ENCODE measurements around the gene CTNNAL1. TPM values are rescaled to one million over a fixed set of nuclear protein-coding genes. Genes with fewer than 3 reads are reported as not detected.
A peak's percentile ranks its signal among the peaks of the same experiment; 100 is the strongest.
"Not testable (repeated sequence)": the region's sequence is repeated elsewhere in the genome, so short reads cannot be mapped to it uniquely, and the experiment has no call there.

The CTNNAL1 gene, protein sequence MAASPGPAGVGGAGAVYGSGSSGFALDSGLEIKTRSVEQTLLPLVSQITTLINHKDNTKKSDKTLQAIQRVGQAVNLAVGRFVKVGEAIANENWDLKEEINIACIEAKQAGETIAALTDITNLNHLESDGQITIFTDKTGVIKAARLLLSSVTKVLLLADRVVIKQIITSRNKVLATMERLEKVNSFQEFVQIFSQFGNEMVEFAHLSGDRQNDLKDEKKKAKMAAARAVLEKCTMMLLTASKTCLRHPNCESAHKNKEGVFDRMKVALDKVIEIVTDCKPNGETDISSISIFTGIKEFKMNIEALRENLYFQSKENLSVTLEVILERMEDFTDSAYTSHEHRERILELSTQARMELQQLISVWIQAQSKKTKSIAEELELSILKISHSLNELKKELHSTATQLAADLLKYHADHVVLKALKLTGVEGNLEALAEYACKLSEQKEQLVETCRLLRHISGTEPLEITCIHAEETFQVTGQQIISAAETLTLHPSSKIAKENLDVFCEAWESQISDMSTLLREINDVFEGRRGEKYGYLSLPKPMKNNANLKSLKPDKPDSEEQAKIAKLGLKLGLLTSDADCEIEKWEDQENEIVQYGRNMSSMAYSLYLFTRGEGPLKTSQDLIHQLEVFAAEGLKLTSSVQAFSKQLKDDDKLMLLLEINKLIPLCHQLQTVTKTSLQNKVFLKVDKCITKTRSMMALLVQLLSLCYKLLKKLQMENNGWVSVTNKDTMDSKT
- total RNA-seq: 44.9 and 50.6 TPM in 2 replicates

DNA sequence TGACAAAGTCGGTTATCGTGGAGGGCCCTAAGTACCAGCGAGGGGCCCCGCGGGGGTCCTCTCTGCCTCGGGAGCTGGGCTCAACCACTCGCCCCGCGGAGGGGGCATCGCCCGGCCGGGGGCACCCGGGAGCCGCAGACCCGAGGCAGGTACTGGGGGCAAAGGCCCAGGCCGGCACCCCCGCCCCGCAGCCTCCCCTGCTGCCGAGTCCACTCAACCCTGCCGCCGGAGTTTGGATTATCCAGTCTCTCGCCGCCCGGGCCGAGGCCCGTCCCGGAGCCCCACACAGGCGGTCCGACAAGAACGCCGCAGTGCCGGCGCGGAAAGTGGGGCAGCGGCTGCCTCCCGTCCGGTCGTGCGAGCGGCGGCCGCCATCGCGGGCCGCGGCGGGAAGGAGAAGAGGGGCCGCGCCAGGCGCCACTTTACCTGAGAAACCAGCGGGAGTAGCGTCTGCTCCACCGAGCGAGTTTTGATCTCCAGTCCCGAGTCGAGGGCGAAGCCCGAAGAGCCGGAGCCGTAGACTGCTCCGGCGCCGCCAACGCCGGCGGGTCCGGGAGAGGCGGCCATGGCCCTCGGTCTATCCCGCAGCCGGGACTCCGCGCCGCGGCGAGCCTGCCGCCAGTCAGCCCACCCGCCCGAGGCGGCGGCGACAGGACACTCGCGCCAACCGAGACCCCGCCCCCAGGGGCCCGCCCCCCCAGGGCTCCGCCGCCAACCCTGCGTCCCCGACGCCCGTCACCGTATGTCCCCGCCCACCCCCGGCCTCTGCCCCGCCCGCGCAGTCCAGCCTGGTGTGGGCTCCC lies at the start of gene CTNNAL1:
Gene CTNNAL1, minus strand, starts transcription at position 624 of the 803 bp plus-strand sequence. Its CDS starts 57 bp downstream, at position 567.
- no peak for DNase-seq (ENCODE audit: extremely low read depth, low read depth, low spot score)

DNA sequence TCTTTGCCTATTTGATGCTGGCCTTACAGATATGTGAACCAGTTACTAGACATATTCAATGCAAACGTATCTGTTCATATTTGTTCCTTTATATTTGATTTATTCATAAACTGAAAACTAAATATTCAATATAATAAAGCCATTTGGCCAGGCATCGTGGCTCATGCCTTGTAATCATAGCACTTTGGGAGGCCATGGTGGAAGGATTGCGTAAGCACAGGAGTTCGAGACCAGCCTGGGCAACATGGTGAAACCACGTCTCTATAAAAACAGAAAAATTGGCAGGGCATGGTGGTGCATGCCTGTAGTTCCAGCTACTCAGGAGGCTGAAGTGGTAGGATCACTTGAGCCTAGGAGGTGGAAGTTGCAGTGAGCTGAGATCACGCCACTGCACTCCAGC lies 49.2 kb upstream of the CTNNAL1 start:
- no peak for DNase-seq (ENCODE audit: extremely low read depth, low read depth, low spot score)

DNA sequence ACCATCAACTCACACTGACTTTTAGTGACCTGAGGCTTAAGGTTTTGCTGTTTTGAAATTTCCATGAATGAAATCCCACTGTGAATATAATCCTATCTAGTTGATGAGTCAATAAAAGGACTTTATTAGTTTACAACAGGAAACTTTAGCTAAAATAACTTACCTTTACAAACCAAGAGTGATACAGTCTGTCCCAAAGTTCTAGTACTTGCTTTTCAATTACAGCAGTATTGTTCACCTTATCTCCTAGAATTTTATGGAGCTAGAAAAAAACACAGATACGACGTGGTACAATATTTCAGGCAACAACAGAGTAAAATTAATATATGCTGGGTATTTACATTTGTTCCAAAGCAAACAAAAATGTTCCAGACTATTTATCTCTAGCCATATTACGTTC lies 46.9 kb upstream of the CTNNAL1 start:
- no peak for DNase-seq (ENCODE audit: extremely low read depth, low read depth, low spot score)

DNA sequence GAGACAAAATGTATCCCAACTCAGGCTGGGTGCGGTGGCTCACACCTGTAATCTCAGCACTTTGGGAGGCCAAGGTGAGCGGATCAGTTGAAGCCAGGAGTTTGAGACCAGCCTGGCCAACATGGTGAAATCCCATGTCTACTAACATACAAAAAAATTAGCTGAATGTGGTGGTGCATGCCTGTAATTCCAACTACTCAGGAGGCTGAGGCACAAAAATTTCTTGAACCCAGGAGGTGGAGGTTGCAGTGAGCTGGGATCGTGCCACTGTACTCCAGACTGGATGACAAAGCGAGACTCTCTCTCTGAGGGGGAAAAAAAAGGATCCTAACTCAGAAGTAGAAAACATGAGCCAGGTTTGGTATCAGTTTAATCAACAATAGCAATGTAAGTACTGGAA lies 39.8 kb upstream of the CTNNAL1 start:
- not testable (repeated sequence) for DNase-seq (ENCODE audit: extremely low read depth, low read depth, low spot score)

DNA sequence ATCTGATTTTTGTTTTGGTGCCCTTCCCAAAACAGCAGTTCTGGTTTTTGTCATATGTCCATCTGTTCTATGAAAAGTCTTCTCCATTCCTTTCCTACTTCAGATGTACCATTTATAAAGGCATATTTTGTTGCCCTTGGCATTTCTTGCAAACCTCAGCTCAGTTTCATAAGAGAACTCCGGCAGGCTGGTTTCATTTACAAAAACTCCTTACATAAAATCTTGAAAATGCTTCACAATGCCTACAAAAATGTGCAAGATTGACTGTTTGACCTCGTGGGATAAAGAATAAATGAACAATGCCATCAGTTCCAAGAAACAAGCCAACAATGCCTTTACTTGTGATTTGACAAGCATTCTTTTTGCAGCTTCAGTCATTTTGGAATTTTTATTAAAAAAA lies 39.1 kb upstream of the CTNNAL1 start:
- DNase-seq (ENCODE audit: extremely low read depth, low read depth, low spot score): no peak

DNA sequence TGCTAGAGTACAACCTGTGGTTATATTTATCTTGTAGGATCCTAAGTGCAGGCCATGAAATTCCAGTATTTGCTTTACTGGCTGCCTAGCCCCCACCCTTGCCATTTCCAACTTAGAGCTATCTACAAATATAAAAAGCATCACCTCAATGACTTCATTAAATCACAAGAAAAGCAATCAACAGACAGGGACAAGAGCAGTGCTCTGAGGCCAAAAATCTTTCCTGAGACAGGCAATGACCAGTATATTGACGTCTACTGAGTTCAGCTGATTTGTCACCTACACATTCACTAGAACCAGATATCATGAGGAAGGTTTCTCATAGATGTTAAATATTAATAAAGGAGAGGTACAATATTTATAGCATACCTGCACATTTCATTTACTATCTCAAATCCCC lies 38.4 kb upstream of the CTNNAL1 start:
- no peak for DNase-seq (ENCODE audit: extremely low read depth, low read depth, low spot score)

DNA sequence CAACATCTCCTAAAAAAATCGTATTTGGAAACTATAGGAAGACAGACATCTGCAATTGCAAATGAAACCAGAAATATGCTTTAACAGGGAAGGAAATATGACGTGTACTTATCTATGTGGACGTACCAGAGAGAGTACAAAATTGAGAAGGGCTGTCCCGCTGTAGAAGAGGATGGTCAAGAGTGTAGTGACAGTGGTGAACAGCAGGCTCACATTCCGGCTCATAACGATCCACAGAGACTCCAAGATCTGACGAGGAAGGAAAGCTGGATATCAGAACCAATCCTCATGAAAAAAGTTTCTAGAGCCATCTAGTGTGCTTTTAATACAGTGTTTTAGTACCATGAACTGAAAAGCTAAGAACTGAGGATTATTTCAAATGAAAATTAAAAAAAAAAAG lies 37.1 kb upstream of the CTNNAL1 start:
- DNase-seq (ENCODE audit: extremely low read depth, low read depth, low spot score): no peak

DNA sequence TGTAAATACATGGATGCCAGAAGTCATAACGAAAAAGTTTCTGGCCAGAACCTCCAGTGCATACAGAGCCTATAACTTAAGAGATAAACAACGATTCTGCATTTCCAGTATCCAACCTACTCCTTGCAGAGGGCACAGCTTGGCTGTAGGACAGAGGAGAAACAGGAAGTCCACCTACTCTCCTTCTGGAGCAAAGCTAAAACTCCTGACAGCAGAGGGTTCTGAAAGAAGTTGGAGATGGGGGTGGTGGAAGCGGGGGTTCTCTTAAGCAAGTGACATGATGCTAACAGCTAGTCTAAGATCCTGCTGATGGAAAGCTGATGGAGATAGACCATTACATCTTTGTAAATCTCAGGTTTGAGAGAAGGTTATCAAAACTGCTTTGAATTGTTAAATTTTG lies 35.5 kb upstream of the CTNNAL1 start:
- no peak for DNase-seq (ENCODE audit: extremely low read depth, low read depth, low spot score)

DNA sequence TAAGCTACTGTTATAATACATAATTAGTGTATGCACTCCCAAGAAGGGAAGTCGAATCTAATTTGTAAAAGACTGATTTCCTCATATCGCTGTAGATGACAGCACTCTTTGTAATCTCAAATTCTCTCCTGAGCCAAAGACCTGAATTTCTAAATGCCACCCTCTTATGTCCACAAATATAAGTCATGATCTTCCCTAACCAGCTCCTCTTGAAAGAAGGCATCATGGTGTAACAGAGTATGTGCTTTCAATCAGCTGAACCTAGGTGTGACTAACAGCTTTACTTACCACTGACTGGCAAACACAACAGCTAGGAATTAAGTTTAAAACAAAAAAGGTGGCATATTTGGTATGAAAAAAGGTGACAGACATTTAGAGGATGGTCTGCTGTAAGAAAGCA lies 34.0 kb upstream of the CTNNAL1 start:
- no peak for DNase-seq (ENCODE audit: extremely low read depth, low read depth, low spot score)

DNA sequence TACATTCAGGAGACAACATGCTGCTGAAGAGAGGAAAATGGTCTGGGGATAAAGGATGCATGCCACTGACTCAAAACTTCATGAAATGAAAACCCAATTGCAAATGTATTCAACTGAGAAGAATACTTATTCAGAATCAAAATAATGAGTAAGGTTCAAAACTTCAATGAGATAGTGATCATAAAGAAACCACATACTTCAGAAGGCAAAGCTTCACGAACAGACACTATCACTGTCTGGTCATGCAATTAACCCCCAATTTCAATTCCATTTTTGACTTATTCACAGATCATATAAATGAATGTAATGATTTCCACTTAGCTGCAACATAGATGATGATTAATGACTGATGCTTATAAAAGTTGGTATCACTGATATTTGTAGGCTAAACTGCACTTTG lies 33.0 kb upstream of the CTNNAL1 start:
- DNase-seq (ENCODE audit: extremely low read depth, low read depth, low spot score): no peak

DNA sequence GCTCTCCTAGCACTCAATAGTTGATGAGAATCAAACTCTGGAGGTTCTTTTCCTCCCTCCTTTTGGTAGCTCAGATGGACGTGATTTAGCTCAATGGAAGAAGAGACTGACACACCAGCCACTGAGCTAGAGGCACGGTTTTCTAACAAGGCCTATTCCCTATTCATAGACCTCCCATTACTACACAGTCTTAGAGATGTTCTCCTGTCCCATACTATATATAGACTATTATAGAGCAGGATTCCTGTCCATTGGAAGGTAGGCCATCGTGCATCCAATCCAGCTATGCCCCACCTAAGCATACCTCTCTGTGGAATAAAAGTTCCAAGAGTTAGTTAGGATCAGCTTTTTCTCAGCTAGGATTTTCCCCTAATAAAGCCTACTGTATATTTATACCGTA lies 30.3 kb upstream of the CTNNAL1 start:
- no peak for DNase-seq (ENCODE audit: extremely low read depth, low read depth, low spot score)

DNA sequence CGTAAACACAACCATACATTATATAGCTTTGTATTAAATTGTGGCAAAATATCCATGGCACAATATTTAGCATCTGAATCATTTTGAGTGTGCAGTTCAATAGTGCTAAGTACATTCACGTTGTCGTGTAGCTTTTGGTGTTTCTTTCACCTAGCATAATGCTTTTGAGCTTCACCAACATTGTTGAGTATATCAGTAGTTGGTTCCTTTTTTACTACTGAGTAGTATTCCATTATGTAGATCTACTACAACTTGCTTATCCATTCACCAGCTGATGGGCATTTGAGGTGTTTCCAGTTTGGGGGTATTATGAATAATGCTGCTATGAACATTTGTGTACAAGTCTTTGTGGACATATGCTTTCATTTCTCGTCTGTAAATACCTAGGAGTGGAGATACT lies 27.3 kb upstream of the CTNNAL1 start:
- no peak for DNase-seq (ENCODE audit: extremely low read depth, low read depth, low spot score)

DNA sequence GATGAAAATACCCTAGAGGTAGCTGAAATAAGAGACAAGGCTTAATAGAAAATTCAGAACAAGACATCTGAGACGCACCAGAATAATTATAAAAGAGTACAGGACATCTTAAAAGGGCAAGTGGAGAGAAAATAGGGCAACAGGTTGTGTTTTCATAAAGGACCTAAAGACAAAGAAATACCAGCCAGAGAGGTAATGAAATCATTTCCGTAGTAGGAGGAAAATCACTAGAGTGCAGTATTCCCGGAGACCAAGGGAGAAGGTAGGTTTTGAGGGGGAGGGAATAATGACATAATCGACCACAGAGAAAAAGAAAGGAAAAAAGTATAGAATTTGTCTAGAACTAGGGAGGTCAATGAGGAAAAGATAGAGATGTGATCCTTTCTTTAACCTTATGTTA lies 26.2 kb upstream of the CTNNAL1 start:
- no peak for DNase-seq (ENCODE audit: extremely low read depth, low read depth, low spot score)

DNA sequence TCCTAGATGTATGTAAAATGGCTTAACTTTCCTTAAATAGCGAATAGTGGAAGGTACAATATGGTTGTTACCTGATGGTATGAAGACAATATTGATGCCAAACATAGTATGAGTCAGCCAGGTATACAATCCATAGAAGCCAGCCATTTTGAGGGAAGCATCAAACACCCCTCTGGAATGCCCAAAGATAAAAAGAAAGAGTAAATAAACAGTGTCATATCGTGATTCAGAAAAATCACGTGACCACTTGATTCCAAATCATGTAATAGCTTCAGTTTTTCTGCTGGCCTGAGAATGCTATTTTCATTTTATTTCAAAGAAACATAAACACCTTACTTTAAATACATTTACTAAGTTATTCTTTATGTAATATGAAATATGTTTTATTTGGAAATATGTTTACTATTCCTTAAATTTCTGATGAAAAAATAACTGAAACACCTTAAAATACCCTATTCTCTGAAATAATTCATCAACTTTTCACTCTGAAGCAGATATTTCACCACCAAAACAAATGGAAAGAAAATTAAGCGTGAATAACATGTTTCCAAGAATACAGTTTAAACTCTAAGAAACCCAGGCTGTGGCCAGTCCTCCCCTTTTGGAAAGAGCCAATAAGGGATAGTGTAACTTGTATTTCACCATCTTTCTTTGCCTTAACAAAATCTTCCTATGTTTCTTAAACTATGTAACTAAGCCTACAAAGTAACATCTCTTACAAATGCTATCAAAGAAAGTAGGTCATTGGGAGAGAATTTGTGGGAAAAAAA lies 24.8 kb upstream of the CTNNAL1 start:
- no peak for DNase-seq (ENCODE audit: extremely low read depth, low read depth, low spot score)

DNA sequence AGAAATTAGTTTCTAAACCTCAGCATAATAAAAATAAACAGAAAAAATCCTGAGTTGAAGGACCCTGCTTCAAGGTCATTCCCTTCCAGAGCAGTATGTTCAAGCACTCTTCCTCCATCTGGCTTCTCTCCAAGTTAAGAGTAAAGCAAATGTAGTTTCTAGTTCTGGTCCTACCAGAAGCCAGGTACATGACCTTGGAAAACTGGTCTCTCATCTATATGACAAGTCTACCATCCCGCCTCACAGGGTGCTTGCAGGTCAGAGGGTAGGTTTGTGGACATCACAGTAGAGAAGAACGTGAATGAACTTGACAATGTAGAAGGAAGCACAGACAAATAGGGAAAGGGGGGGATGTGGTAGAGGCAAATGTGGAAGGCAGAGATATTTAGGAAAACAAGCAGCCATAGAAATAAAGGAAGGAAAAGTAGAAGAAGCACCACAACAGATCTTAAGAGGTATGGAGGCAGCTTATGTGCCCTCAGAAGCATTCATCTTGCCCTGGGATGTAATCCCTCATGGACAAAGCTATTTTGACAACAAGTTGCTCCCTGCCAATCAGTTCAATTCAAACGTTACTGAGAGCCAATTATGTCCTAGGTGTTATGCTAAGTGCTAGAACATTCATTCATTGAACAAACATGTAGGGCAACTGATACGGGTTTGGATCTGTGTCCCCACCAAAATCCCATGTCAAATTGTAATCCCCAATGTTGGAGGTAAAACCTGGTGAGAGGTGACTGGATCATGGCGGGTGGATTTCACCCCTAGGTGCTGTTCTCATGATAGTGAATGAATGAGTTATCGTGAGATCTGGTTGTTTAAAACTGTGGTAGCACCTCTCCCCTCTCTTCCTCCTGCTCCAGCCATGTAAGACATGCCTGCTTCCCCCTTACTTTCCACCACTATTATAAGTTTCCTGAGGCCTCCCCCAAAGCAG lies 23.7 kb upstream of the CTNNAL1 start:
- no peak for DNase-seq (ENCODE audit: extremely low read depth, low read depth, low spot score)

DNA sequence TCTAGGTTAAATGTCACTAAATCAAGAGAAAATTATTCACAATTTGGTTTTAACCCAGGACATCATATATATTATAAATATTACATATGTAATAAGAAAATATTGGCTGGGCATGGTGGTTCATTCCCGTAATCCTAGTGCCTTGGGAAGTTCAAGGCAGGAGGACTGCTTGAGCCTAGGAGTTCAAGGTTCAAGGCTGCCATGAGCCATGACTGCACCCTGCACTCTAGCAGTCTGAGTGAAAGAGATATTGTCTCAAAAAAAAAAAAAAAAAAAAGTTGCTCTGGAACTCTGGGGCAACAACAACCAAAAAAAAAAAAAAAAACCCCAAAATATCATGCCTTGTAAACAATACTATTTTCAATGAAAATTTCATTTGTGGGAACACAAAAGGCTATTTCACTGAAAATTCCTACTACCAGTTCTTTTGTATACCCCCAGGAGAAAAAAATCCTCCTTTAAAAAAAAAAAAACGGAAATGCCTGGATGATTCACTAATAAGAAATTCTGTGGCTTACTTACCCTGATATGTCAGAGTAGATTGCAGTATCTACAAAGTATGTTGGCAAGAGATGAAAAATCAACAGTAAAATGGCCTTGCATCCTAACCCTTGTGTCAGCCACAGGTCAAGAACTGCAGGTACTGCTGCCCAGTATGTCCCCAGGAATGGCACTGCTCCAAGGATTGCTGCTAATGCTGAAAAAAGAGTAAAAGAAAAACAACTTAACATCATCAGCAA lies 22.6 kb upstream of the CTNNAL1 start:
- DNase-seq (ENCODE audit: extremely low read depth, low read depth, low spot score): peak; percentile 70

DNA sequence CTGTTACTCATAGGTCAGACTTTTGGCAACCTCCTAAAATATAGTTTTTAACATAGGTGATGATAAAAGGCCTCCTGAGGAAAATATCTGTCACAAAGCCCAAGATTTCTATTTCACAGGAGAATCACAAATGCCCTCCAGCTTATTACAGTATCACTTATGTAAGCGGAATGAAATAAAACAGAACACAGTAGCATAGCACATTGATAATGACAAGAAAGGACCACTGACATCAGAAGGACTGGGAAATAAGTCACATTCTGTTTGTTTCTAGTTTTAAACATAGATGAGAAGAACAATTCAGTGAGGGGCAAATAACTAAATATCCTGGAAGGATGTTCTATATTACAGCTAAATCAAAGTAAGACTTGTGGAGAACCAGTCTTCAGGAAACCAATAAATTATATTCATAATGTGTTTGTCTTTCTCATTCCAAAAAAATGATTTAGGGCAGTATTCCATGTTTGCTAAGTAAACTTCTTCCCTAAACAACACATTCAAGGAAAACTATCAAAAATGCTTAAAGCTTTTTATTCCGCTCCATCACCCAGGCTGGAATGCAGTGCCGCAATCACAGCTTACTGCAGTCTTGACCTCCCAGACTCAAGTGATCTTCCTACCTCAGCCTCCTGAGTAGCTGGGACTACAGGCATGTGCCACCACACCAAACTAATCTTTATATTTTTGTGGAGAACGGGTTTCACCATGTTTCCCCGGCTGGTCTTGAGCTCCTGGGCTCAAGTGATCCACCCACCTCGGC lies 20.8 kb upstream of the CTNNAL1 start:
- no peak for DNase-seq (ENCODE audit: extremely low read depth, low read depth, low spot score)

DNA sequence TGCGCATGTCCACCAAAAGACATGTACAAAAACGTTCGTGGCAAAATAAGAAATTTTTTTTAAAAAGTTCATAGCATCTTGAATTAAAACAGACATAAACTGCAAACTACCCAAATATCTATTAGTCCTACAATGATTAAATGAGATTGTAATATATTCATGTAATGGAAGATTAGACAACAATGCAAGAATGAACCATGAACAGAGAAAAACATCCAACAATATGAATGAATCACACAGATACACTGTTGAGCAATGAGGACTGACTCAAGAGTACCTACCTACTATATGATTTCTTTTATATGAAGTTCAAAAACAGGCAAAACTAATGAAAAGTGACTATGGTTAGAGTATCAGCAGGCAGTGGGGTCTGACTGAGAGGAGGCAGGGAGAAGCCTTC lies 17.9 kb upstream of the CTNNAL1 start:
- DNase-seq (ENCODE audit: extremely low read depth, low read depth, low spot score): no peak

Data from glomerular endothelial cell (primary cell).